GM10266 (cell line): Measurements from ENCODE around the gene XRCC4.

Source experiments
- DNase-seq: peaks from one replicate; pipeline ENCODE4 v3.0.0; 2012; ENCODE audit errors: extremely low spot score
- TF ChIP-seq, protein P1 (sequence below): IDR thresholded peaks from 2 replicates; pipeline ENCODE4 v1.5.1; 2012; ENCODE audit warnings: mild to moderate bottlenecking, low read depth; ENCODE audit not compliant: control insufficient read depth, insufficient read depth; ENCODE audit errors: missing control alignments

XRCC4 gene

DNA sequence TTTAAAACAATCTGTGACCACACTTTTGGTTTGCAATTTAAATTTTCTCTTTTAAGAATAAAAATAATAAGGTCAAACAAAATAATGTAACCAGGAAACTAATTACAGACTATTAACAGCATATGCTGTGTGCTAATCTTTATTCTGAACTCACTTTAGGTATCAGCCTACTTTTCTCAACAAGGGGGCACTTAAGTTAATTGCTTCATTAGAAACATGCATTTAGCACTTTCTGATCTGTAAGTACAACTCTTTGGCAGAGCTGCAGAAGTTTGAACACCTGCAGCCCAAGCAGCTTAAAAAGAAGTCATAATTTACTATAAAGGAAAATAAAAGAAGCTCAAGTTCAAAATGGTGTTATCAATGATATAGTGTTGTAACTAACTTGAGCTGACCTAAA is 21.7 kb downstream of the XRCC4 start:
- DNase-seq, result no peak
- TF ChIP-seq, protein P1, sequence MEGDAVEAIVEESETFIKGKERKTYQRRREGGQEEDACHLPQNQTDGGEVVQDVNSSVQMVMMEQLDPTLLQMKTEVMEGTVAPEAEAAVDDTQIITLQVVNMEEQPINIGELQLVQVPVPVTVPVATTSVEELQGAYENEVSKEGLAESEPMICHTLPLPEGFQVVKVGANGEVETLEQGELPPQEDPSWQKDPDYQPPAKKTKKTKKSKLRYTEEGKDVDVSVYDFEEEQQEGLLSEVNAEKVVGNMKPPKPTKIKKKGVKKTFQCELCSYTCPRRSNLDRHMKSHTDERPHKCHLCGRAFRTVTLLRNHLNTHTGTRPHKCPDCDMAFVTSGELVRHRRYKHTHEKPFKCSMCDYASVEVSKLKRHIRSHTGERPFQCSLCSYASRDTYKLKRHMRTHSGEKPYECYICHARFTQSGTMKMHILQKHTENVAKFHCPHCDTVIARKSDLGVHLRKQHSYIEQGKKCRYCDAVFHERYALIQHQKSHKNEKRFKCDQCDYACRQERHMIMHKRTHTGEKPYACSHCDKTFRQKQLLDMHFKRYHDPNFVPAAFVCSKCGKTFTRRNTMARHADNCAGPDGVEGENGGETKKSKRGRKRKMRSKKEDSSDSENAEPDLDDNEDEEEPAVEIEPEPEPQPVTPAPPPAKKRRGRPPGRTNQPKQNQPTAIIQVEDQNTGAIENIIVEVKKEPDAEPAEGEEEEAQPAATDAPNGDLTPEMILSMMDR, result no peak

DNA sequence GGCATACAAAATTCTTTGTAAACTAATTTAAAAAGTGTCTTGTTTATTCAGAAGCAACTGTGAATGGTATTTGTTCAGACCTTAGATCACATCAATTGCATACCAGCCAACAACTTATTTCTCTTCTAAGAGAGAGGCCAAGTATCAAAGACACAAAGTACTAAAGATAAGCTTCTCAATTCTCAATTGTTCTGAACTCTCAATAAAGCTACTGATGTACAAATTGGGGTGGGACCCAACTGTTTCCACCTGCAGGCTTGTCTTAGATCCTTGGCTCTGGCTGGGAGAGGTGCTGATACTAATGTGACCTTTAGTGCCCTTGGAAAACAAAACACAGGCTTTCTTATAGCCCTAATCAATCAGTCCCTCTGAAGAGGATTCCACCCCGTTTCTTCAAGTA is 22.1 kb downstream of the XRCC4 start:
- DNase-seq, result no peak
- TF ChIP-seq, protein P1, result no peak

DNA sequence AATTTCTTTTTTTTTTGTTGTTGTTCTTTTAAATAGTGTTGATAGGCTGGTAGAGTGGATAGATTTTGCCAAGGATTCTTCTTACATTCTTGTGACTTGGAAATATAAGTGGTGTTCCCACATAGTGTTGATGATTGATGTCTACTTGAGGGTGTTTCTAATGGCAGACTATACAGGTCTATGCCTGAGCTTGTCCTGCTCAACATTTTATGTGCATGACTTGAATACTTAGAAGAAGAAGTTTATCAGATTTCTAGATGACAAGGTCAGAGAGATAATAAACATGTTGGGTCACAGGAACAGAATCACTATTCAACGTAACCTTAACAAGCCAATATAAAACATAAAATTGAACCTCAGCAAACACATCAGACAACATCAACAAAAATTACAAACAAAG is 24.2 kb downstream of the XRCC4 start:
- DNase-seq, result no peak
- TF ChIP-seq, protein P1, result no peak

- TF ChIP-seq, protein P1, result no peak
- DNase-seq, result no peak
Measured at GRCh38 chr5:83102364-83102980, 25.1 kb downstream of the XRCC4 start.

GRCh38 chr5:83104021-83104420 is 26.7 kb downstream of the XRCC4 start:
- no peak for DNase-seq
- TF ChIP-seq, protein P1, result no peak

- no peak for DNase-seq
- TF ChIP-seq, protein P1, result no peak
Measured at GRCh38 chr5:83107692-83108420, 30.5 kb downstream of the XRCC4 start.

GRCh38 chr5:83109380-83109779 is 32.0 kb downstream of the XRCC4 start:
- TF ChIP-seq, protein P1, result no peak
- no peak for DNase-seq
